NCI-H2227 treated with DMSO at 0.1 percent for 48 hours (cell line): ENCODE measurements around the gene TBL1XR1.

Experiments used
- DNase-seq: peaks from one replicate; lab custom pipeline; 2025; lab: John Stamatoyannopoulos, UW

Gene TBL1XR1

GRCh38 chr3:177197041-177197726 lies at the start of gene TBL1XR1:
TSS of gene TBL1XR1 (minus strand) at chr3:177197482. CDS start at chr3:177064977, 132,505 bp downstream.
- DNase-seq, result peak; percentile 96

- DNase-seq, result no peak
Observed at GRCh38 chr3:177245250-177245649, 48.0 kb upstream of the TBL1XR1 start.

- DNase-seq, result no peak
Observed at GRCh38 chr3:177244606-177245005, 47.3 kb upstream of the TBL1XR1 start.

- DNase-seq, result no peak
Observed at GRCh38 chr3:177238686-177239216, 41.5 kb upstream of the TBL1XR1 start.

GRCh38 chr3:177237206-177237605 lies 39.9 kb upstream of the TBL1XR1 start:
- DNase-seq, result no peak

- DNase-seq, result no peak
Observed at GRCh38 chr3:177236704-177237103, 39.4 kb upstream of the TBL1XR1 start.

GRCh38 chr3:177234121-177234520 lies 36.8 kb upstream of the TBL1XR1 start:
- no peak for DNase-seq

GRCh38 chr3:177231242-177231641 lies 34.0 kb upstream of the TBL1XR1 start:
- no peak for DNase-seq

GRCh38 chr3:177230641-177231040 lies 33.4 kb upstream of the TBL1XR1 start:
- DNase-seq, result no peak

GRCh38 chr3:177229791-177230190 lies 32.5 kb upstream of the TBL1XR1 start:
- DNase-seq, result no peak

GRCh38 chr3:177228601-177229190 lies 31.4 kb upstream of the TBL1XR1 start:
- DNase-seq, result no peak

GRCh38 chr3:177224414-177224813 lies 27.1 kb upstream of the TBL1XR1 start:
- no peak for DNase-seq

GRCh38 chr3:177221744-177222143 lies 24.5 kb upstream of the TBL1XR1 start:
- DNase-seq, result no peak

- DNase-seq, result no peak
Observed at GRCh38 chr3:177220136-177220974, 23.1 kb upstream of the TBL1XR1 start.

- no peak for DNase-seq
Observed at GRCh38 chr3:177213801-177214535, 16.7 kb upstream of the TBL1XR1 start.

GRCh38 chr3:177212756-177213155 lies 15.5 kb upstream of the TBL1XR1 start:
- DNase-seq, result no peak

- no peak for DNase-seq
Observed at GRCh38 chr3:177212278-177212610, 15.0 kb upstream of the TBL1XR1 start.

GRCh38 chr3:177211503-177212277 lies 14.4 kb upstream of the TBL1XR1 start:
- no peak for DNase-seq

- no peak for DNase-seq
Observed at GRCh38 chr3:177210744-177211502, 13.6 kb upstream of the TBL1XR1 start.

- DNase-seq, result no peak
Observed at GRCh38 chr3:177209509-177209908, 12.2 kb upstream of the TBL1XR1 start.

- no peak for DNase-seq
Observed at GRCh38 chr3:177208781-177209180, 11.5 kb upstream of the TBL1XR1 start.
